SK-N-SH treated with all-trans-retinoic acid at 6 μM for 48 hours (cell line): ENCODE data around the gene ANKRD23.

ENCODE experiments used
- ATAC-seq: fragments of 200-7000 bp; cut with Tn5 transposase; 3 replicates; pipeline ENCODE4 v1.9.1; 2020; ENCODE audit warnings: mild to moderate bottlenecking, moderate library complexity
- ARNTL ChIP-seq: fragments of 450-650 bp; formaldehyde crosslinking; IDR thresholded peaks from 2 replicates; pipeline ENCODE4 v1.5.0; 2020; ENCODE audit warnings: low read depth, mild to moderate bottlenecking, moderate library complexity, borderline replicate concordance
- BACH2 ChIP-seq: fragments of 250-450 bp; sonication (Bioruptor Pico); IDR thresholded peaks from 2 replicates; pipeline ENCODE4 v1.9.0; 2021; ENCODE audit warnings: mild to moderate bottlenecking, borderline replicate concordance
- CSDC2 ChIP-seq: fragments of 250-450 bp; sonication (Bioruptor Pico); IDR thresholded peaks from 2 replicates; pipeline ENCODE4 v1.5.0; 2020; ENCODE audit warnings: mild to moderate bottlenecking, moderate library complexity
- CSRNP3 ChIP-seq: fragments of 250-450 bp; sonication (Bioruptor Pico); IDR thresholded peaks from 2 replicates; pipeline ENCODE4 v1.5.1; 2021; ENCODE audit warnings: mild to moderate bottlenecking, moderate library complexity
- ESRRG ChIP-seq: fragments of 250-450 bp; sonication (Bioruptor Pico); IDR thresholded peaks from 2 replicates; pipeline ENCODE4 v1.6.1; 2021; ENCODE audit warnings: mild to moderate bottlenecking
- GLIS3 ChIP-seq: fragments of 250-450 bp; sonication (Bioruptor Pico); IDR thresholded peaks from 2 replicates; pipeline ENCODE4 v1.5.0; 2020; ENCODE audit warnings: mild to moderate bottlenecking, moderate library complexity
- ISL1 ChIP-seq: fragments of 250-450 bp; sonication (Bioruptor Pico); IDR thresholded peaks from 2 replicates; pipeline ENCODE4 v2.1.2; 2022; ENCODE audit warnings: mild to moderate bottlenecking, moderate library complexity
- PATZ1 ChIP-seq: fragments of 250-450 bp; sonication (Bioruptor Pico); IDR thresholded peaks from 2 replicates; pipeline ENCODE4 v1.8.0; 2020; ENCODE audit warnings: mild to moderate bottlenecking, moderate library complexity, borderline replicate concordance
- POU6F1 ChIP-seq: fragments of 250-450 bp; sonication (Bioruptor Pico); IDR thresholded peaks from 2 replicates; pipeline ENCODE4 v1.8.0; 2021; ENCODE audit warnings: low read depth, mild to moderate bottlenecking, moderate library complexity, borderline replicate concordance
- PPARA ChIP-seq: fragments of 250-450 bp; sonication (Bioruptor Pico); IDR thresholded peaks from 2 replicates; pipeline ENCODE4 v1.5.0; 2020; ENCODE audit warnings: mild to moderate bottlenecking, borderline replicate concordance
- RARB ChIP-seq: fragments of 250-450 bp; sonication (Bioruptor Pico); IDR thresholded peaks from 2 replicates; pipeline ENCODE4 v1.8.0; 2021; ENCODE audit warnings: mild to moderate bottlenecking, moderate library complexity
- SNAI2 ChIP-seq: fragments of 250-450 bp; sonication (Bioruptor Pico); IDR thresholded peaks from 2 replicates; pipeline ENCODE4 v1.5.0; 2020; ENCODE audit warnings: mild to moderate bottlenecking, moderate library complexity
- TCF4 ChIP-seq: fragments of 250-450 bp; sonication (Bioruptor Pico); IDR thresholded peaks from 2 replicates; pipeline ENCODE4 v1.8.0; 2021; ENCODE audit warnings: mild to moderate bottlenecking, moderate library complexity, borderline replicate concordance
- TOX ChIP-seq: fragments of 250-450 bp; sonication (Bioruptor Pico); IDR thresholded peaks from 2 replicates; pipeline ENCODE4 v1.8.0; 2021; ENCODE audit warnings: mild to moderate bottlenecking, moderate library complexity, borderline replicate concordance
- TSHZ2 ChIP-seq: fragments of 250-450 bp; sonication (Bioruptor Pico); IDR thresholded peaks from 2 replicates; pipeline ENCODE4 v1.5.0; 2020; ENCODE audit warnings: mild to moderate bottlenecking, moderate library complexity
- ZC3H10 ChIP-seq: fragments of 250-450 bp; sonication (Bioruptor Pico); IDR thresholded peaks from 2 replicates; pipeline ENCODE4 v1.5.1; 2021; ENCODE audit warnings: mild to moderate bottlenecking, moderate library complexity
- ZFP3 ChIP-seq: fragments of 250-450 bp; sonication (Bioruptor Pico); IDR thresholded peaks from 2 replicates; pipeline ENCODE4 v1.5.0; 2020; ENCODE audit warnings: mild to moderate bottlenecking, moderate library complexity
- ZFP30 ChIP-seq: fragments of 450-650 bp; formaldehyde crosslinking; IDR thresholded peaks from 2 replicates; pipeline ENCODE4 v1.5.0; 2022; ENCODE audit warnings: mild to moderate bottlenecking, moderate library complexity
- ZNF565 ChIP-seq: fragments of 450-650 bp; formaldehyde crosslinking; conservative IDR thresholded peaks from 2 replicates; pipeline ENCODE4 v1.5.0; 2020; ENCODE audit warnings: low read depth, mild to moderate bottlenecking, moderate library complexity
- ZNF70 ChIP-seq: fragments of 450-650 bp; formaldehyde crosslinking; IDR thresholded peaks from 2 replicates; pipeline ENCODE4 v1.5.0; 2020; ENCODE audit warnings: mild to moderate bottlenecking, moderate library complexity
- ZNF8 ChIP-seq: fragments of 450-650 bp; formaldehyde crosslinking; IDR thresholded peaks from 2 replicates; pipeline ENCODE4 v1.5.0; 2020; ENCODE audit warnings: mild to moderate bottlenecking, moderate library complexity

ANKRD23 gene

GRCh38 chr2:96883306-96883705, 39.5 kb upstream of the ANKRD23 start:
- no peak for ATAC-seq
- TF ChIP-seq CSDC2 (CRISPR knock-in tag): no peak

- no peak for ATAC-seq
- TF ChIP-seq PATZ1 (CRISPR knock-in tag) (no peak), ZNF70 (CRISPR knock-in tag) (no peak), ESRRG (no peak), PPARA (CRISPR knock-in tag) (no peak), ZNF565 (no peak), TCF4 (CRISPR knock-in tag) (no peak), POU6F1 (CRISPR knock-in tag) (no peak), ISL1 (no peak), ZFP3 (CRISPR knock-in tag) (no peak), BACH2 (CRISPR knock-in tag) (no peak), GLIS3 (CRISPR knock-in tag) (no peak), TSHZ2 (CRISPR knock-in tag) (no peak), TOX (CRISPR knock-in tag) (no peak), ARNTL (CRISPR knock-in tag) (no peak), ZFP30 (CRISPR knock-in tag) (no peak), CSRNP3 (CRISPR knock-in tag) (no peak), SNAI2 (CRISPR knock-in tag) (no peak)
These were observed 39.1 kb upstream of the ANKRD23 start for GRCh38 chr2:96882906-96883305.

GRCh38 chr2:96882230-96882629, 38.4 kb upstream of the ANKRD23 start:
- no peak for ATAC-seq
- TF ChIP-seq CSDC2 (CRISPR knock-in tag): no peak
- no peak for TF ChIP-seq BACH2 (CRISPR knock-in tag)
- TF ChIP-seq TOX (CRISPR knock-in tag): no peak
- TF ChIP-seq ZNF8 (CRISPR knock-in tag): no peak
- no peak for TF ChIP-seq ZC3H10 (CRISPR knock-in tag)
- TF ChIP-seq ZFP30 (CRISPR knock-in tag): no peak
- no peak for TF ChIP-seq ZFP3 (CRISPR knock-in tag)
- TF ChIP-seq ESRRG: no peak
- no peak for TF ChIP-seq PATZ1 (CRISPR knock-in tag)
- no peak for TF ChIP-seq PPARA (CRISPR knock-in tag)
- no peak for TF ChIP-seq POU6F1 (CRISPR knock-in tag)
- TF ChIP-seq GLIS3 (CRISPR knock-in tag): no peak
- no peak for TF ChIP-seq ARNTL (CRISPR knock-in tag)
- no peak for TF ChIP-seq SNAI2 (CRISPR knock-in tag)
- TF ChIP-seq RARB: no peak
- no peak for TF ChIP-seq TSHZ2 (CRISPR knock-in tag)
- TF ChIP-seq ISL1: no peak
